K562 (cell line): ENCODE measurements around the gene SDE2. TPM values are rescaled to one million over a fixed set of nuclear protein-coding genes. Genes with fewer than 3 reads are reported as not detected.

Experiments
- polyA plus RNA-seq, 8 experiments: library from polyadenylated mRNA; depleted of rRNA in 4 of 8; stranded (reverse) in 5 of 8; unstranded in 3 of 8; fragments of >200 nt; fragmentation: Nextera tagmentation in 2 of 8; fragmentation: Illumina TruSeq in 1 of 8; extraction: Ambion mirVana in 2 of 8; extraction: Trizol in 1 of 8; gene quantifications; 2 replicates each; pipeline versions ENCODE4 v1.2.1 to v1.2.3, GENCODE V29; 2011 to 2014; ENCODE audit warnings: inconsistent platforms in 1 of 8, missing spikeins in 1 of 8
- total RNA-seq, 7 experiments: library from RNA; depleted of rRNA in 6 of 7; stranded (reverse); fragments of >200 nt in 6 of 7; fragmentation: Illumina TruSeq in 2 of 7; extraction: Trizol in 2 of 7; gene quantifications; 2 replicates each; pipeline versions ENCODE4 v1.2.1 to v1.2.3, GENCODE V29; 2011 to 2021; ENCODE audit warnings: low replicate concordance in 1 of 7
- TF ChIP-seq, protein P1 (sequence below), 2 experiments: fragments of 450-650 bp; formaldehyde crosslinking in 1 of 2; IDR thresholded peaks; 2 replicates each; pipeline versions ENCODE4 v1.4.0 to v1.6.1; 2014 to 2020; ENCODE audit warnings: mild to moderate bottlenecking in 2 of 2, borderline replicate concordance in 1 of 2, low read depth in 1 of 2
- TF ChIP-seq, protein P2 (sequence below), 3 experiments: fragments of 200-800 bp in 1 of 3; fragments of 250-450 bp in 1 of 3; fragments of 450-650 bp in 1 of 3; sonication (Bioruptor Pico) in 1 of 3; sonication (Bioruptor generic) in 1 of 3; formaldehyde crosslinking in 1 of 3; IDR thresholded peaks; 2 replicates each; pipeline versions ENCODE4 v1.6.1 to v1.8.0; 2016 to 2022; ENCODE audit warnings: mild to moderate bottlenecking in 2 of 3, missing genetic modification characterization in 2 of 3, missing compliant biosample characterization in 1 of 3, moderate library complexity in 1 of 3

Gene SDE2
- total and polyA plus RNA-seq, 9 of the 15 experiments (the other 6 are each of a cell fraction or from before 2014, with no cell fraction given) = 14.3 to 62.3 (median 46.0) TPM

DNA sequence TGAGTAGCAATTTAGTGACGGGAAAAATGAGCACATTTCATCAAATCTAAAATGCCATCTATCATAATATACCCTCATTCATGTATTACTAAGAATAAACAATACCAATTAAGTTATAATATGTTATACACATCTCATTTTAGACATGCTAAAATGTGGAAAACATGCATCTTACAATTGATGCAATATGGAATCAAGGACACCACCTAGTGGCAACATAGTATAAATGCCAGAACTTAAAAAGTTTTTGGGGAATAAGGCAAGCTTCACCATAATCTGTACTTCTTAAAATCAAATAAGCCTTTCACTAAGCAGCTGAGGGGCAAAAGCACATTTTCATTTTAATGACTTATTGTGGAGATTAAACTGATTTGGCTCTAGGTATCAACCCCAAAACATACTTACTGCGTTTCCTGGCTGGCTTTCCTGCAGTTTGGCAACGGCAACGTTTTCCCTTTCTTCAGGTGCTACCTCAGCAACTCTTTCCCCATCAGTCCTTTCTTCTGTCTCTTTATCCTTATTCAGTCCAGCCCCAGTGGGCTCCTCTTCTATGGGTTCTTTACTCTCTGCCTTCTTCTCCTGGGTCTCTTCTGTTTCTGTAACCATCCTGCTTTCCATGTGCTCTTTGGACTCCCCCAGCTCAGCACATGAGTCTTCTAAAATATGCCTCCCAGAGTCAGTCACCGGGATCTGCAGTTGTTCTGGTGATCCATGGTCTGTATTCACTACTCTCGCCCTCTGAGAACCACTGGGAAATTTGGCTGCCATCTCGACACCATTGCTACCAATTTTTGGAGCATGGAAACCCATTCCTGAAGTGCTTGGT is 11.4 kb downstream of the SDE2 start (continued):
- TF ChIP-seq, protein P1, sequence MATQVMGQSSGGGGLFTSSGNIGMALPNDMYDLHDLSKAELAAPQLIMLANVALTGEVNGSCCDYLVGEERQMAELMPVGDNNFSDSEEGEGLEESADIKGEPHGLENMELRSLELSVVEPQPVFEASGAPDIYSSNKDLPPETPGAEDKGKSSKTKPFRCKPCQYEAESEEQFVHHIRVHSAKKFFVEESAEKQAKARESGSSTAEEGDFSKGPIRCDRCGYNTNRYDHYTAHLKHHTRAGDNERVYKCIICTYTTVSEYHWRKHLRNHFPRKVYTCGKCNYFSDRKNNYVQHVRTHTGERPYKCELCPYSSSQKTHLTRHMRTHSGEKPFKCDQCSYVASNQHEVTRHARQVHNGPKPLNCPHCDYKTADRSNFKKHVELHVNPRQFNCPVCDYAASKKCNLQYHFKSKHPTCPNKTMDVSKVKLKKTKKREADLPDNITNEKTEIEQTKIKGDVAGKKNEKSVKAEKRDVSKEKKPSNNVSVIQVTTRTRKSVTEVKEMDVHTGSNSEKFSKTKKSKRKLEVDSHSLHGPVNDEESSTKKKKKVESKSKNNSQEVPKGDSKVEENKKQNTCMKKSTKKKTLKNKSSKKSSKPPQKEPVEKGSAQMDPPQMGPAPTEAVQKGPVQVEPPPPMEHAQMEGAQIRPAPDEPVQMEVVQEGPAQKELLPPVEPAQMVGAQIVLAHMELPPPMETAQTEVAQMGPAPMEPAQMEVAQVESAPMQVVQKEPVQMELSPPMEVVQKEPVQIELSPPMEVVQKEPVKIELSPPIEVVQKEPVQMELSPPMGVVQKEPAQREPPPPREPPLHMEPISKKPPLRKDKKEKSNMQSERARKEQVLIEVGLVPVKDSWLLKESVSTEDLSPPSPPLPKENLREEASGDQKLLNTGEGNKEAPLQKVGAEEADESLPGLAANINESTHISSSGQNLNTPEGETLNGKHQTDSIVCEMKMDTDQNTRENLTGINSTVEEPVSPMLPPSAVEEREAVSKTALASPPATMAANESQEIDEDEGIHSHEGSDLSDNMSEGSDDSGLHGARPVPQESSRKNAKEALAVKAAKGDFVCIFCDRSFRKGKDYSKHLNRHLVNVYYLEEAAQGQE (IDR thresholded peaks at IDR 0.05; ENCODE audit: borderline replicate concordance) = peak; percentile 61; the same call in 1 of the 2 replicates
- TF ChIP-seq, protein P1 (CRISPR knock-in tag; IDR thresholded peaks at IDR 0.05; ENCODE audit: low read depth) = no peak
- TF ChIP-seq, protein P2, sequence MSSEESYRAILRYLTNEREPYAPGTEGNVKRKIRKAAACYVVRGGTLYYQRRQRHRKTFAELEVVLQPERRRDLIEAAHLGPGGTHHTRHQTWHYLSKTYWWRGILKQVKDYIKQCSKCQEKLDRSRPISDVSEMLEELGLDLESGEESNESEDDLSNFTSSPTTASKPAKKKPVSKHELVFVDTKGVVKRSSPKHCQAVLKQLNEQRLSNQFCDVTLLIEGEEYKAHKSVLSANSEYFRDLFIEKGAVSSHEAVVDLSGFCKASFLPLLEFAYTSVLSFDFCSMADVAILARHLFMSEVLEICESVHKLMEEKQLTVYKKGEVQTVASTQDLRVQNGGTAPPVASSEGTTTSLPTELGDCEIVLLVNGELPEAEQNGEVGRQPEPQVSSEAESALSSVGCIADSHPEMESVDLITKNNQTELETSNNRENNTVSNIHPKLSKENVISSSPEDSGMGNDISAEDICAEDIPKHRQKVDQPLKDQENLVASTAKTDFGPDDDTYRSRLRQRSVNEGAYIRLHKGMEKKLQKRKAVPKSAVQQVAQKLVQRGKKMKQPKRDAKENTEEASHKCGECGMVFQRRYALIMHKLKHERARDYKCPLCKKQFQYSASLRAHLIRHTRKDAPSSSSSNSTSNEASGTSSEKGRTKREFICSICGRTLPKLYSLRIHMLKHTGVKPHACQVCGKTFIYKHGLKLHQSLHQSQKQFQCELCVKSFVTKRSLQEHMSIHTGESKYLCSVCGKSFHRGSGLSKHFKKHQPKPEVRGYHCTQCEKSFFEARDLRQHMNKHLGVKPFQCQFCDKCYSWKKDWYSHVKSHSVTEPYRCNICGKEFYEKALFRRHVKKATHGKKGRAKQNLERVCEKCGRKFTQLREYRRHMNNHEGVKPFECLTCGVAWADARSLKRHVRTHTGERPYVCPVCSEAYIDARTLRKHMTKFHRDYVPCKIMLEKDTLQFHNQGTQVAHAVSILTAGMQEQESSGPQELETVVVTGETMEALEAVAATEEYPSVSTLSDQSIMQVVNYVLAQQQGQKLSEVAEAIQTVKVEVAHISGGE (CRISPR knock-in tag; IDR thresholded peaks at IDR 0.05) = no peak
